Dendritic cell treated with granulocyte-macrophage colony-stimulating factor and Interleukin-4, amounts not matched to agents 40 ng/mL and 50 ng/mL, for 4 days (primary cell): Measurements from ENCODE around the gene EIPR1.

ENCODE experiments used
- H3K27ac Mint-ChIP-seq: one replicate; pipeline ENCODE4 v1.8.0; 2022; ENCODE audit warnings: mild to moderate bottlenecking, mixed read lengths
- H3K27me3 Mint-ChIP-seq: one replicate; pipeline ENCODE4 v1.8.0; 2022; ENCODE audit warnings: mild to moderate bottlenecking, mixed read lengths
- H3K36me3 Mint-ChIP-seq: one replicate; pipeline ENCODE4 v1.8.0; 2022; ENCODE audit warnings: low read depth, mixed read lengths
- H3K4me1 Mint-ChIP-seq: one replicate; pipeline ENCODE4 v1.8.0; 2022; ENCODE audit warnings: low read depth, mixed read lengths
- H3K4me3 Mint-ChIP-seq: one replicate; pipeline ENCODE4 v1.8.0; 2022; ENCODE audit warnings: mild to moderate bottlenecking, moderate library complexity, mixed read lengths
- H3K9me3 Mint-ChIP-seq: one replicate; pipeline ENCODE4 v1.8.0; 2022; ENCODE audit warnings: mixed read lengths
- intact Hi-C: fragments of 100-400 bp; cut with micrococcal nuclease; formaldehyde crosslinking; loops from one replicate; pipeline ENCODE4 v1.15.0; 2022

EIPR1 gene

GRCh38 chr2:3305952-3306351 lies 71.7 kb downstream of the EIPR1 start:
- no peaks in the 10 kb centered on the region for H3K9me3 Mint-ChIP-seq
- no peak overlapping the region for H3K4me3 Mint-ChIP-seq
- H3K4me1 Mint-ChIP-seq, result peaks cover 5% of the 10 kb centered on the region
- intact Hi-C loops, result loop anchor here (5.0 kb wide), 1 partner anchor 304 kb away; no protein-coding TSS in a partner anchor
- no peak overlapping the region for H3K27ac Mint-ChIP-seq
- H3K36me3 Mint-ChIP-seq, result peaks cover 17% of the 10 kb centered on the region
- H3K27me3 Mint-ChIP-seq, result no peaks in the 10 kb centered on the region

GRCh38 chr2:3305431-3305830 lies 72.2 kb downstream of the EIPR1 start:
- H3K4me3 Mint-ChIP-seq, result no peak overlapping the region
- no peaks in the 10 kb centered on the region for H3K9me3 Mint-ChIP-seq
- peaks cover 5% of the 10 kb centered on the region for H3K4me1 Mint-ChIP-seq
- intact Hi-C loops, result loop anchor here (5.0 kb wide), 1 partner anchor 303 kb away; no protein-coding TSS in a partner anchor
- peaks cover 22% of the 10 kb centered on the region for H3K36me3 Mint-ChIP-seq
- H3K27me3 Mint-ChIP-seq, result no peaks in the 10 kb centered on the region
- no peak overlapping the region for H3K27ac Mint-ChIP-seq

GRCh38 chr2:3303583-3304406 lies 73.8 kb downstream of the EIPR1 start:
- Mint-ChIP-seq H3K27me3 (no peaks in the 10 kb centered on the region), H3K9me3 (no peaks in the 10 kb centered on the region), H3K27ac (peak overlapping the region; percentile 25), H3K4me3 (no peak overlapping the region), H3K36me3 (peaks cover 30% of the 10 kb centered on the region), H3K4me1 (peaks cover 5% of the 10 kb centered on the region)
- intact Hi-C loops, result no loop called here

DNA sequence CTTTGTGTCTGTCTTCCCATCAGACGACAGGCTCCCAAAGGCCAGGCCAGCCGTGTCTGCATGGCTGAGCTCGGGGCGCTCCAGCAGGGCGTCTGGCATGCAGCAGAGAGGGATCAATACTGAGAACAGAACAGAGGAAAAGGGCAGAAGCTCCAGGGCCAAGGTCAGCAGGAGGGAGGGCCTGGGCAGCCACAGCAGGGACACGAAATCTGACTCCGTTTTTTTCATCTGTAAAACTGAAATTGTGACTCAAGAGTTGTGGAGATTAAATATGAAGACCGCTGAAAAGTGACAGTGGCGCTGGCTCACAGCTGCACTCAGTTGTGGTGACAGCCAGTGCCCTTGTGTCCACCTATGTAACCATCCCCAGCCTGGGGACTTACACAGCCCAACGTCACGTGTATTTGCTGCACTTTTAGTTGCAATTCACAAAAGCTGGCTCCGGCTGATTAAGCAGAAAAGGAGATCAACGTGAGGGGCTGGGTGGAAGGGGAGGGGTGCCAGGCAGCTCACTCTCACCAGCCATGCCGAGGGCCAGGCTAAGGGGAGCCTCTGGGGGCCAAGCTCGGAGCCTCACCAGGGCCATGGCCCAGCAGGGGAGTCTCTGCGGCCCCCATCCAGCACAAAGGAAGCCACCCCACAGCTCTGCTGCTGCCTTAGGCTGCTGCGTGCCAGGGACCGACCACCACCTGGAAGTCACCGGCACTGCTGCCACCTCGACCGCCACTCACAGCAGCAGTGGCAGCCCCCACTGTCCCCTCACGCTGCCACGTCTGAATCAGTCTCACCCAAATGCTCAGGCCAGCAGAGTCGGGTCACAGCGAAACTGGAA lies 74.7 kb downstream of the EIPR1 start:
- no peak overlapping the region for H3K4me3 Mint-ChIP-seq
- peak overlapping the region; percentile 25 for H3K27ac Mint-ChIP-seq
- H3K36me3 Mint-ChIP-seq, result peaks cover 36% of the 10 kb centered on the region
- H3K4me1 Mint-ChIP-seq, result peaks cover 5% of the 10 kb centered on the region
- H3K27me3 Mint-ChIP-seq, result no peaks in the 10 kb centered on the region
- intact Hi-C loops, result no loop called here
- H3K9me3 Mint-ChIP-seq, result no peaks in the 10 kb centered on the region

GRCh38 chr2:3302421-3302750 lies 75.2 kb downstream of the EIPR1 start:
- peak overlapping the region; percentile 5 for H3K27ac Mint-ChIP-seq
- H3K4me3 Mint-ChIP-seq, result no peak overlapping the region
- no peaks in the 10 kb centered on the region for H3K9me3 Mint-ChIP-seq
- no peaks in the 10 kb centered on the region for H3K27me3 Mint-ChIP-seq
- H3K4me1 Mint-ChIP-seq, result peaks cover 5% of the 10 kb centered on the region
- intact Hi-C loops, result no loop called here
- peaks cover 36% of the 10 kb centered on the region for H3K36me3 Mint-ChIP-seq

GRCh38 chr2:3301001-3301400 lies 76.6 kb downstream of the EIPR1 start:
- H3K36me3 Mint-ChIP-seq, result peaks cover 36% of the 10 kb centered on the region
- no peaks in the 10 kb centered on the region for H3K9me3 Mint-ChIP-seq
- H3K4me3 Mint-ChIP-seq, result no peak overlapping the region
- intact Hi-C loops, result no loop called here
- no peaks in the 10 kb centered on the region for H3K27me3 Mint-ChIP-seq
- no peak overlapping the region for H3K27ac Mint-ChIP-seq
- peaks cover 5% of the 10 kb centered on the region for H3K4me1 Mint-ChIP-seq

DNA sequence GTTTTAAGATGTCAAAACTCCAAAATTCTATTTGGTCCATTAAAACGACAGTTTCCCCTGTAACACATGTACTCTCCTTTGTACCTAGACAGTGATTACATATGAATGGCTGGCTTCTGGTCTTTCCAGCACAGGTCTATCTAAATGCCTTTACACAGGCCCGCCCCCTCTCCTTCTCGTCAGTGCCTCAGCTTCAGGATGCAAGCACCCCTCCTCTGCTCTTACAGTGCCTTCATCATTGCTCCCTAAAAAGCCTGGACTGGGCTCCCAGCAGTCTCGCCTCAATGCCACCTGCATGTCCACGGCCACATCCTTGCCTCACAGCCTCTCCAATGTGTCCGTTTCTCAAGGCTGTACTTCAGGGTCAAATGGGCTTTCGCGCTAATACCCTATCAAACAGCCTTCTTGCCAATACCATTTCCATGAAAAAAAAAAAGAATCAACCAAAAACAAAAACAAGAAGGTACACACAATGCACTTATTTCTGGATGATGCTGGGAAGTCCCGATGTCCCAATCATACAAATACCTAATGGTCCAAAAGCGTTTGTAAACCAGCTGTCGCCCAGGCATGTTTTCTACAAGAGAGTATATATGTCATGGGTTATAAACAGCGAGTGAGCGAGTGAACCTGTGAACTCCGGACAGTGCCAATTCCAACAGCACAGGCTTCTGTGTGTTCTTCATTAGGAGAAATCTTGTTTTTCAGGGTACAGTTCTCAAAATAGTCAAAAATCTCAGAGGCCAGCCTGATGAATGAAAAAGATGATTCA lies 77.2 kb downstream of the EIPR1 start:
- intact Hi-C loops, result no loop called here
- no peaks in the 10 kb centered on the region for H3K27me3 Mint-ChIP-seq

GRCh38 chr2:3299703-3300102 lies 77.9 kb downstream of the EIPR1 start:
- Mint-ChIP-seq H3K27ac (no peak overlapping the region), H3K4me1 (peaks cover 5% of the 10 kb centered on the region), H3K9me3 (no peaks in the 10 kb centered on the region), H3K27me3 (no peaks in the 10 kb centered on the region), H3K4me3 (no peak overlapping the region), H3K36me3 (peaks cover 36% of the 10 kb centered on the region)
- intact Hi-C loops, result no loop called here

More for the DNA sequence above, 77.2 kb downstream of the EIPR1 start:
- Mint-ChIP-seq H3K4me1 (peaks cover 5% of the 10 kb centered on the region), H3K36me3 (peaks cover 36% of the 10 kb centered on the region), H3K27ac (no peak overlapping the region), H3K9me3 (no peaks in the 10 kb centered on the region), H3K4me3 (no peak overlapping the region)

- Mint-ChIP-seq H3K27ac (no peak overlapping the region), H3K27me3 (no peaks in the 10 kb centered on the region), H3K4me3 (no peak overlapping the region), H3K36me3 (peaks cover 36% of the 10 kb centered on the region), H3K9me3 (no peaks in the 10 kb centered on the region), H3K4me1 (peaks cover 4% of the 10 kb centered on the region)
- intact Hi-C loops, result no loop called here
Measured at GRCh38 chr2:3299130-3299529, 78.5 kb downstream of the EIPR1 start.

DNA sequence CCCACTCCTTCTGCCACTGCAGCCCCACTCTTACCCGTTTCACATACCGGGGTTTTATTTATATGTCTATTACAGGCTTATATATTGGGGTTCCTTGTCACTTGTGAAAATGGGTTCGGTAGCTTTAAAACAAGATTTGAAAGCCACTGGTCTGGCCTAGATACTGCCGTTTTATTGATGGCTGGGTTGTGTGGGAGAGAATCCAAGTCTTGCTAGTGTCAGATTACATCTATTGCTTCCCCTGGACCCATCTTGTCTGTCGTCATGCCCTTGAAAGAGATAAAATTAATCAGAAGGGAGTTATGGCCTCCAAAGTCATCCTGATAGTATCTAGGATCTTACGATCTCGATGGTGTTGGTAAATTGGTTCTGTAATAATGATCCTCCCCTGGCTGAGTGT lies 79.4 kb downstream of the EIPR1 start:
- Mint-ChIP-seq H3K9me3 (no peaks in the 10 kb centered on the region), H3K4me1 (no peaks in the 10 kb centered on the region), H3K36me3 (peaks cover 36% of the 10 kb centered on the region), H3K27me3 (no peaks in the 10 kb centered on the region), H3K4me3 (no peak overlapping the region), H3K27ac (no peak overlapping the region)
- intact Hi-C loops, result no loop called here

DNA sequence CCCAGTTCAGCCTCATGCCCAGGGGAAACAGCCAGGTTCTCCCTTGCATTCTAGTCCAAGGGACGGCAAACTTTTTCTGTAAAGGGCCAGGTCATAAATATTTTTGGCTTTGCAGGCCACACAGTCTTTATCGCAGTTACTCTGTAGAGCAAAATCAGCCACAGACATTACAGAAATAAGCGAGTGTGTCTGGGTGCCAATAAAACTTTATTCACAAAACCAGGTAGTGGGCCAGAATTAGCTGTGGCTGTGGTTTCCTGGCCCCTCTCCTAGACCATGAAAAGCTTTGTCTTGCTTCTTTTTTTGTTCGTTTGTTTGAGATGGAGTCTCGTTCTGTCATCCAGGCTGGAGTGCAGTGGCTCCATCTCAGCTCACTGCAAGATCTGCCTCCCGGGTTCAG lies 80.1 kb downstream of the EIPR1 start:
- Mint-ChIP-seq H3K9me3 (no peaks in the 10 kb centered on the region), H3K4me1 (no peaks in the 10 kb centered on the region), H3K27me3 (no peaks in the 10 kb centered on the region), H3K27ac (no peak overlapping the region), H3K36me3 (peaks cover 31% of the 10 kb centered on the region), H3K4me3 (no peak overlapping the region)
- intact Hi-C loops, result no loop called here

- Mint-ChIP-seq H3K36me3 (peaks cover 28% of the 10 kb centered on the region), H3K27me3 (no peaks in the 10 kb centered on the region), H3K4me1 (no peaks in the 10 kb centered on the region), H3K9me3 (no peaks in the 10 kb centered on the region), H3K4me3 (no peak overlapping the region), H3K27ac (no peak overlapping the region)
- intact Hi-C loops, result no loop called here
Measured at GRCh38 chr2:3296182-3296972, 81.2 kb downstream of the EIPR1 start.

GRCh38 chr2:3294493-3294892 lies 83.1 kb downstream of the EIPR1 start:
- Mint-ChIP-seq H3K4me1 (no peaks in the 10 kb centered on the region), H3K27ac (no peak overlapping the region), H3K4me3 (no peak overlapping the region), H3K27me3 (no peaks in the 10 kb centered on the region), H3K9me3 (no peaks in the 10 kb centered on the region), H3K36me3 (peaks cover 16% of the 10 kb centered on the region)
- intact Hi-C loops, result no loop called here
